BE2C (cell line): ENCODE results near the gene SGTB.
"Not testable (repeated sequence)": the region's sequence is repeated elsewhere in the genome, so short reads cannot be mapped to it uniquely, and the experiment has no call there.

Experiments used
- DNase-seq: peaks from one replicate; pipeline ENCODE4 v3.0.0-alpha.2; 2020
- H3K27me3 ChIP-seq: fragments of 250-450 bp; sonication (Bioruptor Pico); 2 replicates; pipeline ENCODE4 v1.5.1; 2020; ENCODE audit warnings: mild to moderate bottlenecking
- H3K36me3 ChIP-seq: fragments of 250-450 bp; sonication (Bioruptor Pico); 2 replicates; pipeline ENCODE4 v1.5.1; 2020; ENCODE audit warnings: mild to moderate bottlenecking
- H3K4me1 ChIP-seq: fragments of 250-450 bp; sonication (Bioruptor Pico); 2 replicates; pipeline ENCODE4 v1.5.1; 2020
- H3K4me3 ChIP-seq: 2 replicates; pipeline ENCODE4 v1.5.1; 2011; ENCODE audit warnings: low read depth, low read length
- H3K9me3 ChIP-seq: fragments of 250-450 bp; sonication (Bioruptor Pico); 2 replicates; pipeline ENCODE4 v1.5.1; 2020
- TF ChIP-seq, protein P1 (sequence below): IDR thresholded peaks from 2 replicates; pipeline ENCODE4 v1.5.1; 2012; ENCODE audit warnings: mild to moderate bottlenecking, low read depth, low read length

Gene SGTB

DNA sequence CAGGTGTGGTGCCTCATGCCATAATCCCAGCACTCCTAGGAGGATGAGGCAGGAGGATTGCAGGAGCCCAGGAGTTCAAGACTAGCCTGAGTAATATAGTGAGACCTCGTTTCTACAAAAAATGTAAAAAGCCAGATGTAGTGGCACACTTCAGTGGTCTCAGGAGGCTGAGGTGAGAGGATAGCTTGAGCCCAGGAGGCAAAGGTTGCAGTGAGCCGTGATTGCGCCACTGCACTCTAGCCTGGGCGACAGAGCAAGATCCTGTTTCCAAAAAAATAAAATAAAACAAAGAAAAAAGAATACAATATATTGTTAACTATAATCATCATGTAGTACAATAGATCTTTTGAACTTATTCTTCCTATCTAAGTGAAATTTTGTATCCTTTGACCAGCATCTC is 16.4 kb upstream of the SGTB start:
- no peak for DNase-seq
- H3K36me3 ChIP-seq, result no peaks in the 10 kb centered on the region; the same call in 1 of the 2 replicates
- no peaks in the 10 kb centered on the region for H3K9me3 ChIP-seq
- no peak overlapping the region for H3K4me3 ChIP-seq
- H3K4me1 ChIP-seq, result no peaks in the 10 kb centered on the region
- TF ChIP-seq, protein P1, sequence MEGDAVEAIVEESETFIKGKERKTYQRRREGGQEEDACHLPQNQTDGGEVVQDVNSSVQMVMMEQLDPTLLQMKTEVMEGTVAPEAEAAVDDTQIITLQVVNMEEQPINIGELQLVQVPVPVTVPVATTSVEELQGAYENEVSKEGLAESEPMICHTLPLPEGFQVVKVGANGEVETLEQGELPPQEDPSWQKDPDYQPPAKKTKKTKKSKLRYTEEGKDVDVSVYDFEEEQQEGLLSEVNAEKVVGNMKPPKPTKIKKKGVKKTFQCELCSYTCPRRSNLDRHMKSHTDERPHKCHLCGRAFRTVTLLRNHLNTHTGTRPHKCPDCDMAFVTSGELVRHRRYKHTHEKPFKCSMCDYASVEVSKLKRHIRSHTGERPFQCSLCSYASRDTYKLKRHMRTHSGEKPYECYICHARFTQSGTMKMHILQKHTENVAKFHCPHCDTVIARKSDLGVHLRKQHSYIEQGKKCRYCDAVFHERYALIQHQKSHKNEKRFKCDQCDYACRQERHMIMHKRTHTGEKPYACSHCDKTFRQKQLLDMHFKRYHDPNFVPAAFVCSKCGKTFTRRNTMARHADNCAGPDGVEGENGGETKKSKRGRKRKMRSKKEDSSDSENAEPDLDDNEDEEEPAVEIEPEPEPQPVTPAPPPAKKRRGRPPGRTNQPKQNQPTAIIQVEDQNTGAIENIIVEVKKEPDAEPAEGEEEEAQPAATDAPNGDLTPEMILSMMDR, result no peak
- H3K27me3 ChIP-seq, result no peaks in the 10 kb centered on the region

DNA sequence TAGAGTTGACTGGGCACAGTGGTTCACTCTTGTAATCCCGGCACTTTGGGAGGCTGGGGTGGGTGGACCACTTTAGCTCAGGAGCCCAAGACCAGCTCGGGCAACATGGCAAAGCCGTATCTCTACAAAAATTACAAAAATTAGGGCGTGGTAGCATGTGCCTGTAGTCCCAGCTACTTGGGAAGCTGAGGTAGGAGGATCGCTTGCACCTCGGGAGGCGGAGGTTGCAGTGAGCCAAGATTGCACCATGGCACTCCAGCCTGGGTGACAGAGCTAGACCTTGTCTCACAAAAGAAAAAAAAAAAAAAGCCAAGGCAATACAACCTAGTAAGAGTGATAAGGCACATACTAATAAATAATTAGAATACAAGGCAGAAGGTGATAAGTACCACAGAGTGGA is 15.9 kb upstream of the SGTB start:
- no peak for DNase-seq
- no peaks in the 10 kb centered on the region for H3K9me3 ChIP-seq
- no peak overlapping the region for H3K4me3 ChIP-seq
- TF ChIP-seq, protein P1, result no peak
- H3K4me1 ChIP-seq, result no peaks in the 10 kb centered on the region
- H3K27me3 ChIP-seq, result no peaks in the 10 kb centered on the region
- no peaks in the 10 kb centered on the region; the same call in 1 of the 2 replicates for H3K36me3 ChIP-seq

DNA sequence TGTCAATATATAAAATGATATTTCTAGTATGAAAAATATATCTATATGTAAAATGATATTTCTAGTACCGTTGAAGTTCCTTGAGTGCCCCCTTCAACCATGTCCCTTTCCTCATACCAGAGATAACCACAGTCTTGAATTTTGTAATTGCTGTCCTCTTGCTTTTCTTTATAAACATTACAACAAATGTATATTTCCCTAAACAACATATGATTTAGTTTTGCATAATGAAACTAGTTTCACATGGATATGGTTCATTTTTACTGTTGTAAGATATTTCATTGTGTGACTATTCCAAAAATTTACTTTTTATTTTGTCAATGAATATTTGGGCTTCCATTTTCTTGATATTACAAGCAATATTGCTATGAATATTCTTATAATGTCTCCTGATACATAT is 14.1 kb upstream of the SGTB start:
- Histone ChIP-seq H3K9me3 (no peaks in the 10 kb centered on the region), H3K4me3 (no peak overlapping the region), H3K27me3 (no peaks in the 10 kb centered on the region), H3K36me3 (peaks cover 2% of the 10 kb centered on the region; the same call in 1 of the 2 replicates), H3K4me1 (no peaks in the 10 kb centered on the region)
- TF ChIP-seq, protein P1, result no peak
- DNase-seq, result no peak

DNA sequence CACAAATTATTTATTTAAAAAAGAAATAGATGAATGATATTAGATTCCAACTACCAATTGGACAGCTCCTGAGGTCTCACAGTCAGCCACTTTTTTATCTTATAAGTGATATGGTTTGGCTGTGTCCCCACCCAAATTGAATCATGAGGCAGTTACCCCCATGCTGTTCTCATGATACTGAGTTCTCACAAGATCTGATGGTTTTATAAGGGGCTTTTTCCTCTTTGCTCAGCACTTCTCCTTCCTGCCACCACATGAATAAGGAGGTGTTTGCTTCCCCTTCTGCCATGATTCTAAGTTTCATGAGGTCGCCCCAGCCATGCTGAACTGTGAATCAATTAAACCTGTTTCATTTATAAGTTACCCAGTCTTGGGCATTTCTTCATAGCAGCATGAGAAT is 13.0 kb upstream of the SGTB start:
- TF ChIP-seq, protein P1, result no peak
- Histone ChIP-seq H3K4me1 (no peaks in the 10 kb centered on the region), H3K9me3 (no peaks in the 10 kb centered on the region), H3K4me3 (no peak overlapping the region), H3K36me3 (peaks cover 2% of the 10 kb centered on the region; the same call in 1 of the 2 replicates), H3K27me3 (no peaks in the 10 kb centered on the region)
- no peak for DNase-seq

DNA sequence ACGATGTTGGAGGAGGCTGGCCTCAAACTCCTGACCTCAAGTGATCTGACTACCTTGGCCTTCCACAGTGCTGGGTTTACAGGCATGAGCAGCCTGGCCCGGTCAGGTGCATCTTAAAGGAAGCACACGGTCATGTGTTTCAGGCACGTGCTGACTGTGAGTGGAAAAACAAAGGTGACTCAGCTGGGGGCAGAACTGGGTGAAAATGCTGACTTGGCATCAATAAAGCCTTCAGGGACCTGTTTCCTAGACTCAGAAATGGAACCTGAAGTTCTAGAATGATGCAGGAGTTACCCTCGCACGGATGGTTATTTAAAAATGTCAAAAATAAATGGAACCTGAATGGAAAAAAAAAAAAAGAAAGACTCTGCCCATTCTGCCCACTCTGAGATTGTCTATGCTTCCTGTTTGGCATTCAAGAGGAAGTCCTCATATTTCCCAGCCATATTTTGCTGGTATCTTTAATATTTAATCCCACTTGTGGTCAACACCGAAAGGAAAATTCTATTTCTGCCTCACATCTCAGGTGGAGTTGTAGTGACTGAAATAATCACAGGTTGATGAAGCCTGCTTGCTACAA is 12.4 kb upstream of the SGTB start:
- H3K4me3 ChIP-seq, H3K9me3 ChIP-seq, H3K27me3 ChIP-seq, H3K36me3 ChIP-seq, DNase-seq, H3K4me1 ChIP-seq: not testable (repeated sequence)

DNA sequence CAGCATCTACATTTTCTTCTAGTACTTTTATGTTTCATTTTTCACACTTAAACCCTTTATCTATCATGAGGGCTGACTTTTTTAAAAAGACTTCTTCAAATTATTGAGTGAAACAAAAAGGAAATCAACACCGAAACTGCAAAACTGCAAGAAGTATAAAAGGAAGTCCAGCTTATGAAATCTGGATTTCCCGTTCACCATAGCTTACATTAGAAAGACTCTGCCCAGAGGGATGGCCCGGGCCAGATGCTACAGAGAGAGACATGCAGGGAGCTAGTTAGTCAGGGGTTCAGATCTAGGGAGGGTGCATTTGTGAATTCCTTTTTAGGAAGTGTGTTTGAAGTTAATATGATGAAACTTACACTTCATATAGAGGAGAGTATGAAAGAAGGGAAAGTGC is 10.1 kb upstream of the SGTB start:
- not testable (repeated sequence) for H3K27me3 ChIP-seq, H3K4me1 ChIP-seq, DNase-seq, H3K36me3 ChIP-seq, H3K9me3 ChIP-seq, H3K4me3 ChIP-seq

DNA sequence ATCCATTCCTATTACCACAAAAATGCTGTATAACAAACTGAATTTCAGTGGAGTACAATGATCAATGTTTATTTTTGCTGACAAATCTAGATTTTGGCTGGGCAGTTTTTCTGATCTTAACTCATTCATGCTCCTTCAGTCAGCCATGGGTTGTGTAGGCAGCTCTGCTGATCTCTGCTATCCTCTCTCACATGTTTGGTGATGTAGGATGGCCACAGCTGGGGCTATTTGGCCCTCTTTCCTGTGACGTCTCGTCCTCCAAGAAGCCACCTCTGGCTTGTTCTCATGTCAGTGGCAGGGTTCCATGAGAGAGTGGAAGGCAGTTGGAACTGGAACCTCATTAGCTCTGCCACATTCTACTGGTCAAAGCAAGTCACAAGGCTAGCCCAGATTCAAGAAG is 9.0 kb upstream of the SGTB start:
- H3K4me3 ChIP-seq, result no peak overlapping the region
- peaks cover 4% of the 10 kb centered on the region; the same call in 1 of the 2 replicates for H3K4me1 ChIP-seq
- peaks cover 2% of the 10 kb centered on the region; the same call in 1 of the 2 replicates for H3K36me3 ChIP-seq
- no peaks in the 10 kb centered on the region for H3K9me3 ChIP-seq
- DNase-seq, result no peak
- H3K27me3 ChIP-seq, result no peaks in the 10 kb centered on the region
- TF ChIP-seq, protein P1, result no peak
